Keratinocyte (primary cell): ENCODE measurements around the gene SULT1A1. TPM values are rescaled to one million over a fixed set of nuclear protein-coding genes. Genes with fewer than 3 reads are reported as not detected.

Source experiments
- DNase-seq: peaks from one replicate; pipeline ENCODE4 v3.0.0-alpha.2; 2011; ENCODE audit warnings: low read depth, missing footprints, low spot score
- FAIRE-seq: peaks from 2 replicates; lab custom pipeline; 2011; peaks lifted over from hg19 to GRCh38; lab: Jason Lieb, UNC
- H2AFZ ChIP-seq: 2 replicates; pipeline ENCODE4 v1.6.0; 2012; ENCODE audit warnings: low read length, control low read depth, inconsistent platforms; ENCODE audit not compliant: control insufficient read depth
- H3K27ac ChIP-seq: 2 replicates; pipeline ENCODE4 v1.5.1; 2011; ENCODE audit warnings: low read length; ENCODE audit not compliant: control insufficient read depth, insufficient read depth
- H3K27me3 ChIP-seq: 3 replicates; pipeline ENCODE4 v1.6.0; 2011; ENCODE audit warnings: low read length; ENCODE audit not compliant: control insufficient read depth, insufficient read depth; ENCODE audit errors: extremely low read depth
- H3K36me3 ChIP-seq, 2 experiments: 2 replicates in 1 of 2; 3 replicates in 1 of 2; pipeline ENCODE4 v1.5.1; 2011; ENCODE audit warnings: low read length in 2 of 2, mild to moderate bottlenecking in 1 of 2; ENCODE audit not compliant: control insufficient read depth in 2 of 2, insufficient read depth in 2 of 2; ENCODE audit errors: extremely low read depth in 1 of 2
- H3K4me1 ChIP-seq: 3 replicates; pipeline ENCODE4 v1.5.1; 2011; ENCODE audit warnings: low read length; ENCODE audit not compliant: control insufficient read depth, insufficient read depth; ENCODE audit errors: extremely low read depth
- H3K4me2 ChIP-seq: 3 replicates; pipeline ENCODE4 v1.6.0; 2011; ENCODE audit warnings: low read depth, low read length; ENCODE audit not compliant: control insufficient read depth, insufficient read depth; ENCODE audit errors: extremely low read depth
- H3K4me3 ChIP-seq, 3 experiments: fragments of 200-600 bp in 1 of 3; sonication (generic) in 1 of 3; 2 replicates in 2 of 3; 3 replicates in 1 of 3; pipeline ENCODE4 v1.5.1; 2011 to 2016; ENCODE audit warnings: low read length in 3 of 3, mild to moderate bottlenecking in 3 of 3, control low read depth in 2 of 3, inconsistent platforms in 1 of 3, low read depth in 1 of 3, mixed read lengths in 1 of 3, mixed run types in 1 of 3, moderate library complexity in 1 of 3; ENCODE audit not compliant: control insufficient read depth in 2 of 3, insufficient read depth in 2 of 3; ENCODE audit errors: extremely low read depth in 1 of 3
- H3K79me2 ChIP-seq: 2 replicates; pipeline ENCODE4 v1.6.0; 2012; ENCODE audit warnings: low read length; ENCODE audit not compliant: control insufficient read depth, insufficient read depth
- H3K9ac ChIP-seq: 3 replicates; pipeline ENCODE4 v1.6.0; 2011; ENCODE audit warnings: low read length; ENCODE audit not compliant: control insufficient read depth, insufficient read depth; ENCODE audit errors: extremely low read depth
- H3K9me1 ChIP-seq: 3 replicates; pipeline ENCODE4 v1.6.0; 2011; ENCODE audit warnings: low read length; ENCODE audit not compliant: control insufficient read depth, insufficient read depth; ENCODE audit errors: extremely low read depth
- H3K9me3 ChIP-seq: 2 replicates; pipeline ENCODE4 v1.5.1; 2012; ENCODE audit warnings: low read depth, low read length; ENCODE audit not compliant: control insufficient read depth
- H4K20me1 ChIP-seq: 3 replicates; pipeline ENCODE4 v1.6.0; 2011; ENCODE audit warnings: low read length; ENCODE audit not compliant: control insufficient read depth, insufficient read depth; ENCODE audit errors: extremely low read depth
- EZH2 ChIP-seq: IDR thresholded peaks from one replicate; pipeline ENCODE4 v1.6.1; 2012; ENCODE audit warnings: inconsistent platforms, mild to moderate bottlenecking, low read length, moderate library complexity
- dilution Hi-C: fragments of 300-500 bp; cut with MboI; formaldehyde crosslinking; loops from one replicate; pipeline ENCODE4 v1.7.0; 2020; ENCODE audit warnings: low sequenced_read_pairs; ENCODE audit not compliant: extremely low pct_ligation_motif_present
- polyA plus RNA-seq, 5 experiments: library from polyadenylated mRNA; depleted of rRNA in 3 of 5; stranded (reverse) in 3 of 5; stranded (forward) in 1 of 5; unstranded in 1 of 5; fragments of >200 nt; gene quantifications; 1 replicate in 1 of 5; 2 replicates in 3 of 5; 3 replicates in 1 of 5; pipeline versions ENCODE4 v1.2.1 to v1.2.3, GENCODE V29; 2011 to 2012; ENCODE audit warnings: missing spikeins in 2 of 5, low read depth in 1 of 5, low replicate concordance in 1 of 5
- TF ChIP-seq, protein P1 (sequence below), 3 experiments: IDR thresholded peaks in 1 of 3; conservative IDR thresholded peaks in 1 of 3; optimal IDR thresholded peaks in 1 of 3; 2 replicates in 2 of 3; 3 replicates in 1 of 3; pipeline versions ENCODE3 to v1.5.1; 2011; ENCODE audit warnings: low read length in 3 of 3, mild to moderate bottlenecking in 3 of 3, moderate library complexity in 2 of 3, control low read depth in 1 of 3, inconsistent platforms in 1 of 3; ENCODE audit not compliant: insufficient read depth in 2 of 3; ENCODE audit errors: extremely low read depth in 1 of 3

SULT1A1 gene
- polyA plus RNA-seq, 1 donor (not counting 4 experiments of a cell fraction or from before 2014, with no cell fraction given) = 1.6 TPM

DNA sequence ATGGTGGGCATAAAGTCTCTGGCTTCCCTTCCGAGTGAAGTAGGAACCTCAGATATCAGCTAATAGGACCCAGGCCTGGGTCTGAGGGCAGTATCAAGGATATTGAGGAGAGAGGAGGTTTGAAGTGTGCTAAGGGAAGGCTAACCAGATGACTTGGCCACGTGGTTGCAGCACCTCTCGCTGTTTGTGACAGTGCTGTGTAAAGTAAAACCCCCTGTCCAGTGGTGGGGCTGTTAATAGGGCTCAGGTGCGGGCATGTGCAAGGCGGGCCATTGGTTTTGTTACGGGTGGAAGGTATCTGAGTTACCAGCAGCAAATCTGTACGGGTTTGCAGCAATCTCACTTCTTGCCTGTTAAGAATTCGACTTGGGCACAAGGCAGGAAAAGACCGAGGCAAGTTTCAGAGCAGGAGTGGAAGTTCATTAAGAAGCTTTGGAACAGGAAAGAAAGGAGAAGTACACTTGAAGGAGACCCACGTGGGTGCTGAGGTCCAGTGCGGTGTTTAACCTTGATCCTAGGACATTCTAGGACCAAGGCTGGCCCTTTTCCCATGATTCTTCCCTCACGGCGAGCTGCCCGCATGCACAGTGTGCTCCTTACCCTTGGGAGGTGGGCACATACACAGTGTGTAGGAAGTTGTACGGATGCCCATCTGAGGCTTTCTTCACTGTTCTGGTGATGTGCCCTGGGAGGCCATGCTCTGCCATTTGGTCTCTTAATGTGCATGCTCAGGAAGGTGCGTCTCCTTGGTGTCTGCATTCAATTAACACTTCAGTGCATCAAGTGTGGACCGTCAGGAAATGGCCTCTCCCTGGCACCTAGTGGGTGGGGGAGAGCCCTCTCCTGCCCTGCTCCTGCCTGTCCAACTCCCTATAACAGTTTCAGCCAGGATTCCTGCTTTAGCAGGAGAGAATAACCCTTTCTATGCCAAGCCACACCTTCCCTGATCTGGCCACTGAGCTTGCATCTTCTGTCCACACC is 35.8 kb downstream of the SULT1A1 start:
- H3K27me3 ChIP-seq = no peaks in the 10 kb centered on the region
- dilution Hi-C loops = no loop called here
- peaks cover 2% of the 10 kb centered on the region for H3K79me2 ChIP-seq
- no peaks in the 10 kb centered on the region for H3K4me1 ChIP-seq
- H3K4me2 ChIP-seq = no peak overlapping the region
- no peak overlapping the region for H3K27ac ChIP-seq
- H3K9me1 ChIP-seq = no peaks in the 10 kb centered on the region
- no peak for TF ChIP-seq EZH2
- TF ChIP-seq, protein P1, sequence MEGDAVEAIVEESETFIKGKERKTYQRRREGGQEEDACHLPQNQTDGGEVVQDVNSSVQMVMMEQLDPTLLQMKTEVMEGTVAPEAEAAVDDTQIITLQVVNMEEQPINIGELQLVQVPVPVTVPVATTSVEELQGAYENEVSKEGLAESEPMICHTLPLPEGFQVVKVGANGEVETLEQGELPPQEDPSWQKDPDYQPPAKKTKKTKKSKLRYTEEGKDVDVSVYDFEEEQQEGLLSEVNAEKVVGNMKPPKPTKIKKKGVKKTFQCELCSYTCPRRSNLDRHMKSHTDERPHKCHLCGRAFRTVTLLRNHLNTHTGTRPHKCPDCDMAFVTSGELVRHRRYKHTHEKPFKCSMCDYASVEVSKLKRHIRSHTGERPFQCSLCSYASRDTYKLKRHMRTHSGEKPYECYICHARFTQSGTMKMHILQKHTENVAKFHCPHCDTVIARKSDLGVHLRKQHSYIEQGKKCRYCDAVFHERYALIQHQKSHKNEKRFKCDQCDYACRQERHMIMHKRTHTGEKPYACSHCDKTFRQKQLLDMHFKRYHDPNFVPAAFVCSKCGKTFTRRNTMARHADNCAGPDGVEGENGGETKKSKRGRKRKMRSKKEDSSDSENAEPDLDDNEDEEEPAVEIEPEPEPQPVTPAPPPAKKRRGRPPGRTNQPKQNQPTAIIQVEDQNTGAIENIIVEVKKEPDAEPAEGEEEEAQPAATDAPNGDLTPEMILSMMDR (optimal IDR thresholded peaks at IDR 0.05 in 1 of 3, IDR thresholded peaks at IDR 0.05 in 1 of 3, conservative IDR thresholded peaks at IDR 0.05 in 1 of 3; ENCODE audit: extremely low read depth in 1 of 3, insufficient read depth in 2 of 3, low read length in 3 of 3) = no peak
- no peak overlapping the region for H3K9ac ChIP-seq
- H2AFZ ChIP-seq = no peak overlapping the region
- no peaks in the 10 kb centered on the region for H3K9me3 ChIP-seq
- H3K36me3 ChIP-seq = no peaks in the 10 kb centered on the region
- no peak overlapping the region for H3K4me3 ChIP-seq
- FAIRE-seq (no peak), DNase-seq (no peak)
- H4K20me1 ChIP-seq = no peaks in the 10 kb centered on the region

DNA sequence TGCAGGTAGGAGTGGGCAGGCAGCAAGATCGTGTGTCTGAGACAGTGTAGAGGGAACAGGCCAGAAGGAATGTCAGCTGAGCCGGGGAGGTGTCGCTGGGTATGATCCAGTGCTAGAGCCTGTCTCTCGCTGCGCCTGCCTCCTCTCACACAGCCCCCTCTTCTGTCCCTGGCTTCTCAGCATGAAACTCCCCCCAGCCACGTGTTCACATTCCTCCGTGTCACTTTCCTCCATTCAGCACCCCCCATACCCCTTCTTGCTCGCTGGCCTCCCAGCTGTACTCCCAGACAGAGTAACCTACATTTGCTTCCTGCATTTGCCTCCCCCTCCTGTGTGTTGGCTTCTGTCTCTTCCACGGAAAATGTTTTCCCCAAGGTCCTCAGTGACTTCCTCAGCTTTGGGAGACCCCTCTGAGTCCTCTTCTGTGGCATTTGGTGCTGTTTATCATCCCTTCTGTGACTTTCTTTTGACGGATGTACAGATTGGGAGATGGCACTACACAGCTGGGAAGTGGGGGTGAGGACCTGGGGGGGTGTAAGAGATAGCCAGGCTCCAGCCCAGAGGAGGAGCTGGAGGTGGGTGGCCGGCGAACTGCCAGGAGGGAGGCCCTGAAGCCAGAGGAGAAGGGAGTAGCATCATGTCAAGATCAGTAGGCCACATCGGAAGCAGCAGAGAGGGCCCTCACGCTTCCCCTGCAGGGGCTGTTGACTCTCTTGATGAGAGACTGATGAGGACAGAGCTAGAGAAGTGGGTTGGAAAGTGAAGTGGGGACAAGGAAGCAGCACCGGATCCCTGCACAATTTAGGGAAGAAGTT is 36.9 kb downstream of the SULT1A1 start:
- TF ChIP-seq, protein P1 (optimal IDR thresholded peaks at IDR 0.05 in 1 of 3, IDR thresholded peaks at IDR 0.05 in 1 of 3, conservative IDR thresholded peaks at IDR 0.05 in 1 of 3; ENCODE audit: extremely low read depth in 1 of 3, insufficient read depth in 2 of 3, low read length in 3 of 3) = no peak
- no peak for TF ChIP-seq EZH2
- no peaks in the 10 kb centered on the region for H3K36me3 ChIP-seq
- H3K9me3 ChIP-seq = no peaks in the 10 kb centered on the region
- no peak overlapping the region for H3K9ac ChIP-seq
- no peak overlapping the region for H3K27ac ChIP-seq
- no peaks in the 10 kb centered on the region for H3K9me1 ChIP-seq
- H3K4me3 ChIP-seq = no peak overlapping the region
- no peaks in the 10 kb centered on the region for H3K4me1 ChIP-seq
- H4K20me1 ChIP-seq = no peaks in the 10 kb centered on the region
- H3K79me2 ChIP-seq = peaks cover 2% of the 10 kb centered on the region
- no peak overlapping the region for H3K4me2 ChIP-seq
- no peak for DNase-seq
- H3K27me3 ChIP-seq = no peaks in the 10 kb centered on the region
- FAIRE-seq = no peak
- no peak overlapping the region for H2AFZ ChIP-seq
- dilution Hi-C loops = no loop called here
